OCI-LY1 (cell line): ENCODE data around the gene BBS2.

Source experiments
- H2AFZ ChIP-seq: fragments of 200-600 bp; sonication (generic), shearing (Covaris generic); 2 replicates; pipeline ENCODE4 v1.6.0; 2014; ENCODE audit warnings: antibody characterized with exemption, mild to moderate bottlenecking, low read length
- H3F3A ChIP-seq: fragments of 200-600 bp; sonication (generic), shearing (Covaris generic); 2 replicates; pipeline ENCODE4 v1.6.0; 2014; ENCODE audit warnings: mild to moderate bottlenecking, antibody characterized with exemption, low read length, moderate library complexity; ENCODE audit not compliant: insufficient read depth
- H3K27ac ChIP-seq: fragments of 200-600 bp; sonication (generic); 2 replicates; pipeline ENCODE4 v1.5.1; 2014; ENCODE audit warnings: low read length, mixed run types, mild to moderate bottlenecking, low read depth; ENCODE audit not compliant: poor library complexity, severe bottlenecking
- H3K27me3 ChIP-seq: fragments of 200-600 bp; sonication (generic); 2 replicates; pipeline ENCODE4 v1.6.0; 2014; ENCODE audit warnings: antibody characterized with exemption, mild to moderate bottlenecking, low read length, moderate library complexity; ENCODE audit not compliant: insufficient read depth
- H3K36me3 ChIP-seq: fragments of 200-600 bp; sonication (generic); 2 replicates; pipeline ENCODE4 v1.6.1; 2014; ENCODE audit warnings: mild to moderate bottlenecking, antibody characterized with exemption, low read length, moderate library complexity, mixed read lengths; ENCODE audit not compliant: insufficient read depth
- H3K4me1 ChIP-seq: fragments of 200-600 bp; sonication (generic); 2 replicates; pipeline ENCODE4 v1.5.1; 2014; ENCODE audit warnings: mild to moderate bottlenecking, low read length, moderate library complexity; ENCODE audit not compliant: insufficient read depth, severe bottlenecking
- H3K4me2 ChIP-seq: fragments of 200-600 bp; sonication (generic), shearing (Covaris generic); 2 replicates; pipeline ENCODE4 v1.6.1; 2014; ENCODE audit warnings: low read length
- H3K4me3 ChIP-seq: fragments of 200-600 bp; sonication (generic); 2 replicates; pipeline ENCODE4 v1.5.1; 2014; ENCODE audit warnings: low read length, low read depth, mild to moderate bottlenecking, mixed read lengths; ENCODE audit not compliant: poor library complexity, severe bottlenecking
- H3K79me2 ChIP-seq: fragments of 200-600 bp; shearing (Covaris generic); 2 replicates; pipeline ENCODE4 v1.6.1; 2016; ENCODE audit warnings: mixed run types, low read length, mixed read lengths; ENCODE audit not compliant: insufficient read depth
- H3K9ac ChIP-seq: fragments of 200-600 bp; sonication (generic), shearing (Covaris generic); 2 replicates; pipeline ENCODE4 v1.6.1; 2014; ENCODE audit warnings: mild to moderate bottlenecking, low read length, mixed read lengths
- H3K9me2 ChIP-seq: fragments of 200-600 bp; sonication (generic), shearing (Covaris generic); 2 replicates; pipeline ENCODE4 v1.6.1; 2014; ENCODE audit warnings: low read depth, mild to moderate bottlenecking, low read length, mixed read lengths
- H3K9me3 ChIP-seq: fragments of 200-600 bp; shearing (Covaris generic); 2 replicates; pipeline ENCODE4 v1.6.1; 2014; ENCODE audit warnings: low read length, mixed read lengths
- H4K20me1 ChIP-seq: fragments of 200-600 bp; sonication (generic), shearing (Covaris generic); 2 replicates; pipeline ENCODE4 v1.6.0; 2016; ENCODE audit warnings: mild to moderate bottlenecking, low read length; ENCODE audit not compliant: insufficient read depth
- EZH2 ChIP-seq: fragments of 200-600 bp; sonication (generic), shearing (Covaris generic); IDR thresholded peaks from 2 replicates; pipeline ENCODE4 v1.8.0; 2017; ENCODE audit warnings: borderline replicate concordance, mixed run types, mild to moderate bottlenecking, antibody characterized with exemption, low read length, moderate library complexity, mixed read lengths
- TF ChIP-seq, protein P1 (sequence below): fragments of 200-600 bp; sonication (generic), shearing (Covaris generic); IDR thresholded peaks from 2 replicates; pipeline ENCODE4 v1.5.1; 2017; ENCODE audit warnings: mild to moderate bottlenecking, antibody characterized with exemption, low read length, moderate library complexity, mixed read lengths

The BBS2 gene, protein sequence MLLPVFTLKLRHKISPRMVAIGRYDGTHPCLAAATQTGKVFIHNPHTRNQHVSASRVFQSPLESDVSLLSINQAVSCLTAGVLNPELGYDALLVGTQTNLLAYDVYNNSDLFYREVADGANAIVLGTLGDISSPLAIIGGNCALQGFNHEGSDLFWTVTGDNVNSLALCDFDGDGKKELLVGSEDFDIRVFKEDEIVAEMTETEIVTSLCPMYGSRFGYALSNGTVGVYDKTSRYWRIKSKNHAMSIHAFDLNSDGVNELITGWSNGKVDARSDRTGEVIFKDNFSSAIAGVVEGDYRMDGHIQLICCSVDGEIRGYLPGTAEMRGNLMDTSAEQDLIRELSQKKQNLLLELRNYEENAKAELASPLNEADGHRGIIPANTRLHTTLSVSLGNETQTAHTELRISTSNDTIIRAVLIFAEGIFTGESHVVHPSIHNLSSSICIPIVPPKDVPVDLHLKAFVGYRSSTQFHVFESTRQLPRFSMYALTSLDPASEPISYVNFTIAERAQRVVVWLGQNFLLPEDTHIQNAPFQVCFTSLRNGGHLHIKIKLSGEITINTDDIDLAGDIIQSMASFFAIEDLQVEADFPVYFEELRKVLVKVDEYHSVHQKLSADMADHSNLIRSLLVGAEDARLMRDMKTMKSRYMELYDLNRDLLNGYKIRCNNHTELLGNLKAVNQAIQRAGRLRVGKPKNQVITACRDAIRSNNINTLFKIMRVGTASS

DNA sequence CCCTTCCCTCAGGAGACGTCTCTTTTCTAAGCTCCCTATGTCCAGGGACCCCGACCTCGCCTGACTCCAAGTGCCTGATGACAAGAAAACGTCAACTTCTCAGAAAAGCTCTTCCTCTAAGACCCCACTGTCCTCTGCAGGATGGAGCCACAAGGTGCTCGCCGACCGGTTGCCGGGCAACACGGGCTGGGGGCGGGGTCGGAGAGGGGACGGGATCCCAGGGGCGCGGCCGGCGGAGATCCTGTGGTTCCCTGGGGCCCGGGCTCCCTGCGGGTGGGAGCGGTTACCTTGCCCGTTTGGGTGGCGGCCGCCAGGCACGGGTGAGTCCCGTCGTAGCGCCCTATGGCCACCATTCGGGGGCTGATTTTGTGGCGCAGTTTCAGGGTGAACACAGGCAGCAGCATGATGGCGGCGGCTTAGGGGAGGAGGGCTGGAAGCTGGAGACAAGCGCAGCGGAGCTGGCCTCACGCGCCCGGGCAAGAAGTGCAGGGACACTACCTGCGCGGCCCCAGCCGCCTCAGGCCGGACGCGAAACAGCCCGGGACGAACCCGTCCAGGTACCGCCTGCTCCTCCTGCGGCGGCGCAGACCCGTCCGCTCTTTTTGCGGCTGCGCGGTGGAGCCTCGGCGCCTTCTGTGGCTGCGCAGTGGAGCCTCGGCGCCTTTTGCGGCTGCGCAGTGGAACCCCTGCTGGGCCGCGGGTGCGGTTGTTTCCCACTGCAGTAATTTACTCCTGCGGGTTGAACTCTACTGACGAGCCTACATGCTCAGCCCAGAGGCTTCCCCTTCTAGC, at the start of gene BBS2:
Gene BBS2, minus strand, starts transcription at position 566 of the 792 bp plus-strand sequence. Its CDS starts 162 bp downstream, at position 404.
- H3K9ac ChIP-seq, result peak within 1 kb of the TSS; percentile 85
- H3K36me3 ChIP-seq, result no peaks in the 10 kb centered on the region
- no peak for TF ChIP-seq EZH2
- TF ChIP-seq, protein P1, sequence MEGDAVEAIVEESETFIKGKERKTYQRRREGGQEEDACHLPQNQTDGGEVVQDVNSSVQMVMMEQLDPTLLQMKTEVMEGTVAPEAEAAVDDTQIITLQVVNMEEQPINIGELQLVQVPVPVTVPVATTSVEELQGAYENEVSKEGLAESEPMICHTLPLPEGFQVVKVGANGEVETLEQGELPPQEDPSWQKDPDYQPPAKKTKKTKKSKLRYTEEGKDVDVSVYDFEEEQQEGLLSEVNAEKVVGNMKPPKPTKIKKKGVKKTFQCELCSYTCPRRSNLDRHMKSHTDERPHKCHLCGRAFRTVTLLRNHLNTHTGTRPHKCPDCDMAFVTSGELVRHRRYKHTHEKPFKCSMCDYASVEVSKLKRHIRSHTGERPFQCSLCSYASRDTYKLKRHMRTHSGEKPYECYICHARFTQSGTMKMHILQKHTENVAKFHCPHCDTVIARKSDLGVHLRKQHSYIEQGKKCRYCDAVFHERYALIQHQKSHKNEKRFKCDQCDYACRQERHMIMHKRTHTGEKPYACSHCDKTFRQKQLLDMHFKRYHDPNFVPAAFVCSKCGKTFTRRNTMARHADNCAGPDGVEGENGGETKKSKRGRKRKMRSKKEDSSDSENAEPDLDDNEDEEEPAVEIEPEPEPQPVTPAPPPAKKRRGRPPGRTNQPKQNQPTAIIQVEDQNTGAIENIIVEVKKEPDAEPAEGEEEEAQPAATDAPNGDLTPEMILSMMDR, result no peak
- H4K20me1 ChIP-seq, result no peaks in the 10 kb centered on the region
- peak within 1 kb of the TSS; percentile 99 for H2AFZ ChIP-seq
- H3K27ac ChIP-seq, result peak within 1 kb of the TSS; percentile 14
- no peaks in the 10 kb centered on the region for H3K27me3 ChIP-seq
- peaks cover 15% of the 10 kb centered on the region for H3K4me1 ChIP-seq
- no peaks in the 10 kb centered on the region for H3K9me2 ChIP-seq
- H3K4me3 ChIP-seq, result peak within 1 kb of the TSS; percentile 93
- H3K4me2 ChIP-seq, result peak within 1 kb of the TSS; percentile 72
- H3K9me3 ChIP-seq, result no peaks in the 10 kb centered on the region
- H3F3A ChIP-seq, result no peaks in the 10 kb centered on the region
- H3K79me2 ChIP-seq, result no peaks in the 10 kb centered on the region

DNA sequence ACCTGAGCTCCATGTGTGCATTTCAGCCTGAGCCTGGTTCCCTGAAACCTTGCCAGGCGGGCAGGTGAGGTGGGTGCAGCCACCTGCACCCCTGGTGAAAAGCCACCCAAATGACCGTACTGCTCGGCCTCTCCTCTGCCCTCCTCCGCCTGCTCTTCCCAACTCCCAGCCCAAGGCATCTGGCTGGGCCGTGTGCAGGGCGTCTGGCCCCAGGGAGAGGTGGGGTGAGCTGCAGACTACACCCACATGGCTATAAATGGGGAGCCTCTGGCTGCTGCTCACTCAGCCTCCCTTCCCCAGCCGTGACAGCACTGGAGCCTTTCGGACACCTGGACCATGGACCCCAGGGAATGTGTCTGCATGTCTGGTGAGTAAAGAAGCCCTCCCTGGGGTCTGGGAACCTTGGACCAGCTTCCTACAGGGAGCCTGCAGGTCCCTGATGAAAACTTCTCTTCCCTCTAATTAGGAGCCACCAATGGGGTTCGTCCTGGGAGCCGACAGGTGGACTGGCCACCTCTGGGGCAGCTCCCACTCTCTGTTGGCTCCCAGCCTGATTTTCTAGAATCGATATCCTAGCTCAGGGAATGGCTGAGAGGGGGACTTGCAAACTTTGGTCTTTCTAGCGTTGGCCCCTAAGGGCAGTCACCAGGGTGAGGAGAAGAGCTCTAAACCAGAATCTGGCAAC, 45.1 kb upstream of the BBS2 start, which contains the start of gene MT4:
Gene MT4, plus strand, starts transcription at position 281 of the 685 bp plus-strand sequence. Its CDS starts 56 bp downstream, at position 337.
- no peaks in the 10 kb centered on the region for H4K20me1 ChIP-seq
- no peak within 1 kb of the TSS for H3K27ac ChIP-seq
- H3K9ac ChIP-seq, result no peak within 1 kb of the TSS
- H3K9me3 ChIP-seq, result no peaks in the 10 kb centered on the region
- no peaks in the 10 kb centered on the region for H3K36me3 ChIP-seq
- H3K9me2 ChIP-seq, result no peaks in the 10 kb centered on the region
- no peaks in the 10 kb centered on the region for H3K4me1 ChIP-seq
- TF ChIP-seq, protein P1, result no peak
- no peak for TF ChIP-seq EZH2
- no peak within 1 kb of the TSS for H3K4me2 ChIP-seq
- H3K27me3 ChIP-seq, result no peaks in the 10 kb centered on the region
- no peak within 1 kb of the TSS for H2AFZ ChIP-seq
- no peaks in the 10 kb centered on the region for H3F3A ChIP-seq
- no peaks in the 10 kb centered on the region for H3K79me2 ChIP-seq
- H3K4me3 ChIP-seq, result no peak within 1 kb of the TSS

DNA sequence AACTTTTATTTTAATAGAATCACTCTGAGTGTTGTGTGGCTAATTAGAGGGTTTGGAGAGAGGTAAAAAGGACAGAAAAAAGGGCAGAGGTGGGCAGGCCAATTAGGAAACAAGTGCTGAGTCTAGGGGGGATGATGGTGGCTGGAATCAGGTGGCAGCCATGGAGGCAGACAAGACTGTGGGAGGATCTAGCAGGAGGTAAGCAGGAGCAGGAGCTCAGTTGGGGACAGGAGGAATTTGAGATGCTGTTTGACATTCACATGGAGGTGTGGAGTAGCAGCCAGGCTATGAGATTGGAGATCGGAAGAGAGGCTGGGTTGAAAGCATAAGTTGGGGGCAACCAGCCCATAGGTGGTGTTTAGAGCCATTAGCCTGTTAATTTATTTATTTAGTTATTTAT, 41.3 kb upstream of the BBS2 start:
- TF ChIP-seq EZH2, result no peak
- TF ChIP-seq, protein P1, result no peak
- H3K36me3 ChIP-seq, result no peaks in the 10 kb centered on the region

More for the DNA sequence above, 41.3 kb upstream of the BBS2 start:
- Histone ChIP-seq H4K20me1 (no peaks in the 10 kb centered on the region), H3K79me2 (no peaks in the 10 kb centered on the region), H3K27me3 (no peaks in the 10 kb centered on the region), H3K27ac (no peak overlapping the region), H3F3A (no peaks in the 10 kb centered on the region), H3K4me3 (no peak overlapping the region), H3K4me2 (no peak overlapping the region), H3K9ac (no peak overlapping the region), H3K4me1 (no peaks in the 10 kb centered on the region), H3K9me3 (no peaks in the 10 kb centered on the region), H2AFZ (no peak overlapping the region), H3K9me2 (no peaks in the 10 kb centered on the region)
